ENCODE results near the gene ASB2. TPM values are rescaled to one million over a fixed set of nuclear protein-coding genes. Genes with fewer than 3 reads are reported as not detected.

ASB2 gene
- total RNA-seq, 4 donors from 2014 or later: 0.79 to 2.5 (median 0.95) TPM

DNA sequence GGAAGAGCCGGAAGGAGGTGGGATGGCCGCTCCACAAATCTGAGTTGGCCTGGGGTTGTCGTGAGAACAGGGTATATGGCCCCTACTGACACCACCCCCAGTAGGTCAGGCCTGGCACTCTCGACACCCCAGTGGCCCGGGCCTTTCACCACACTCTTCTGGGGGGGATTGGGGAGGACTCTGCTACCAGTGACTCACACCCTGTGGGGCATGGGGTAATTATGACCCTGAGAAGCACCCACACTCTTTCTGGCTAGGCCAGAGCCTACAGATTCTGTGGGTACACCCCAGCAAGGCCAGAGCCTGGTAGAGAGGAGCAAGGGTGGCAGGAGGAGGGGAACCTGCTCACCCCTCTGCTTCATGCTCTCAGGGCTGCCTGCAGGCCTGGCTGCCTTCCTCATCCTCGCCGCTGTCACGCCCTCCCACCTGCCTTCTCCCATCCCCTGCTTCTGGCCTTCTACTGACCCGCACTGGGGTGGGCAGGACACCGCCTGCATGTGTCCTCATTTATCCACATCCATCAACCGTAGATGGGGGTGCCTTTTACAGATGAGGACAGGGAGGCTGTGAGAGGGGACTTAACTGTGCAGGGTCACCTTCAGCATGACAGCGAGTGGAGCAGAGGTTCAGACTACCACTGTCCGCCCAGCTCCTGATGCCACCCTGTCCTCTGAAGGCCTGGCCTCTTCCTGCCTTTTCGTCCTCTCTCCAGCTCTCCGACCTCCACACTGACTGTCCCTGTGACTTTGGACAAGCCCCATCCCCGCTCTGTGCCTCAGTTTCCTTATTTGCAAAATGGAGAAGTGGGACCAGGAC, 18.4 kb downstream of the ASB2 start:
- Histone ChIP-seq H3K4me3 (no peak overlapping the region), H3K27me3 (no peaks in the 10 kb centered on the region), H3K9me3 (no peaks in the 10 kb centered on the region), H3K36me3 (no peaks in the 10 kb centered on the region), H3K27ac (no peak overlapping the region), H3K4me1 (peaks cover 10% of the 10 kb centered on the region)
- no peak for TF ChIP-seq EP300 (IDR thresholded peaks at IDR 0.05)
- no peak for TF ChIP-seq POLR2AphosphoS5 (IDR thresholded peaks at IDR 0.05)
- no peak for TF ChIP-seq POLR2A (IDR thresholded peaks at IDR 0.05)
- TF ChIP-seq, protein P1, sequence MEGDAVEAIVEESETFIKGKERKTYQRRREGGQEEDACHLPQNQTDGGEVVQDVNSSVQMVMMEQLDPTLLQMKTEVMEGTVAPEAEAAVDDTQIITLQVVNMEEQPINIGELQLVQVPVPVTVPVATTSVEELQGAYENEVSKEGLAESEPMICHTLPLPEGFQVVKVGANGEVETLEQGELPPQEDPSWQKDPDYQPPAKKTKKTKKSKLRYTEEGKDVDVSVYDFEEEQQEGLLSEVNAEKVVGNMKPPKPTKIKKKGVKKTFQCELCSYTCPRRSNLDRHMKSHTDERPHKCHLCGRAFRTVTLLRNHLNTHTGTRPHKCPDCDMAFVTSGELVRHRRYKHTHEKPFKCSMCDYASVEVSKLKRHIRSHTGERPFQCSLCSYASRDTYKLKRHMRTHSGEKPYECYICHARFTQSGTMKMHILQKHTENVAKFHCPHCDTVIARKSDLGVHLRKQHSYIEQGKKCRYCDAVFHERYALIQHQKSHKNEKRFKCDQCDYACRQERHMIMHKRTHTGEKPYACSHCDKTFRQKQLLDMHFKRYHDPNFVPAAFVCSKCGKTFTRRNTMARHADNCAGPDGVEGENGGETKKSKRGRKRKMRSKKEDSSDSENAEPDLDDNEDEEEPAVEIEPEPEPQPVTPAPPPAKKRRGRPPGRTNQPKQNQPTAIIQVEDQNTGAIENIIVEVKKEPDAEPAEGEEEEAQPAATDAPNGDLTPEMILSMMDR (IDR thresholded peaks at IDR 0.05): no peak
- WGBS: 95% methylated on average over 16 of the region's 16 CpGs
- DNase-seq (ENCODE audit: low spot score in 2 of 2): no peak

DNA sequence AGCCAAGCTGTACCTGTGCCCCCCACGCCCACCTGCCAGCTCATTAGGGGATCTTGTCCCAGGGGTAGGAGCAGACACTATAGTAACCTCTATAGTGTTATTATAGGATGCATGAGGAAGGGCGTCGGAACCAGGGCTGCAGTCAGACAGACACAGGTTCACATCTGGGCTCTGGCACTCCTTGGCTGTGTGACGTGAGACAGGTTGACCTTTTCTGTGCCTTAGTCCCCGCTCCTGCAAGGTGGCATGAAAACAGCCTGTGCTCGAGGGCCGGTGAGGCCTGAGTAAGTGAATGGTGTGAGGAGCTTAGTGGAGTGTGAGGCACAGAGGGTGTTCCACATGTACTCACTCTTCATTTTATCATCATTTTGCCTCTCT, 19.0 kb downstream of the ASB2 start:
- Histone ChIP-seq H3K36me3 (no peaks in the 10 kb centered on the region), H3K27me3 (no peaks in the 10 kb centered on the region), H3K27ac (no peak overlapping the region), H3K4me3 (no peak overlapping the region), H3K4me1 (peaks cover 8% of the 10 kb centered on the region), H3K9me3 (no peaks in the 10 kb centered on the region)
- TF ChIP-seq POLR2AphosphoS5 (IDR thresholded peaks at IDR 0.05): no peak
- no peak for TF ChIP-seq EP300 (IDR thresholded peaks at IDR 0.05)
- TF ChIP-seq, protein P1 (IDR thresholded peaks at IDR 0.05): no peak
- no peak for TF ChIP-seq POLR2A (IDR thresholded peaks at IDR 0.05)
- 92% methylated on average over 7 of the region's 7 CpGs for WGBS
- no peak for DNase-seq (ENCODE audit: low spot score in 2 of 2)

DNA sequence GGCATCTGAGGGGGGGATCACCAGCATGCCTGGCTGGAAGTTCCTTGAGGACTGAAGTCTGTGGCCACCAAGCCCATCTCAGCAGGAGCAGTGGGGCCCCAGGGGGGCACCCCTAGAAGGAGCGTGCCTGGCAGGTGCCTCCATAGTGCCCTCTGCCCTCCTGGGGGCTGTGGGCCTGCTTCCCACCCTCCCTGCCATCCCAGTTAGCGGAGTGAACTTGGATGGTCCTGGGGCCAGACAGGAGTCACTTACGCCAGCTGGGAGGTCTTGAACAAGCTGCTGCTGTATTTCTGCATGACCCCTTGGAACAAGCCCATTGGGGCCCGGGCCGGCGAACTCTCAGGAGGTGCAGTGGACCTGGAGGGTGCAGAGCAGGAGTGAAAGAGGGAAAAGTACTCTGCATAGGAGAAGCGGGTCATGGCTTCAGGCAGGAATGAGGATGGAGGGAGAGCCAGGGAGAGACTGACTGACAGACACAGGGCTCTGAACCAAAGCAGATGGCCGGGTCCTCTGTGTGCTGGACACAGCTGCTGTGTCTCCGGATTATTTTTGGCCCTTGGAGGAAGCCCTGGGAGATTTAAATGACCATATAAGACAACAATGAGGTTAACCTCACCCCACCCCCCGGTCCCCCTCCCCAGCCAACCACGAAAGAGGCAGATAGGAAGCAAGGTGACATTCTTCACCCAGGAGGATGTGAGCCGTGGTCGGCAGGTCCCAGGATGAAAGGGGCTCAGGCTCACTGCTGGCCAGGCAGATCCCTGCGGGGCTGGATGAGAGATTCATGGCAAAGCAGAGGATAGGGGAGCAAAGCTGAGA, 19.6 kb downstream of the ASB2 start:
- no peak for DNase-seq (ENCODE audit: low spot score in 2 of 2)
- Histone ChIP-seq H3K27ac (no peak overlapping the region), H3K4me1 (peaks cover 8% of the 10 kb centered on the region), H3K36me3 (no peaks in the 10 kb centered on the region), H3K4me3 (no peak overlapping the region), H3K27me3 (no peaks in the 10 kb centered on the region), H3K9me3 (no peaks in the 10 kb centered on the region)
- TF ChIP-seq, protein P1 (IDR thresholded peaks at IDR 0.05): no peak
- TF ChIP-seq POLR2A (IDR thresholded peaks at IDR 0.05) (no peak), POLR2AphosphoS5 (IDR thresholded peaks at IDR 0.05) (no peak), EP300 (IDR thresholded peaks at IDR 0.05) (no peak)
- WGBS: 81% methylated on average over 12 of the region's 14 CpGs

DNA sequence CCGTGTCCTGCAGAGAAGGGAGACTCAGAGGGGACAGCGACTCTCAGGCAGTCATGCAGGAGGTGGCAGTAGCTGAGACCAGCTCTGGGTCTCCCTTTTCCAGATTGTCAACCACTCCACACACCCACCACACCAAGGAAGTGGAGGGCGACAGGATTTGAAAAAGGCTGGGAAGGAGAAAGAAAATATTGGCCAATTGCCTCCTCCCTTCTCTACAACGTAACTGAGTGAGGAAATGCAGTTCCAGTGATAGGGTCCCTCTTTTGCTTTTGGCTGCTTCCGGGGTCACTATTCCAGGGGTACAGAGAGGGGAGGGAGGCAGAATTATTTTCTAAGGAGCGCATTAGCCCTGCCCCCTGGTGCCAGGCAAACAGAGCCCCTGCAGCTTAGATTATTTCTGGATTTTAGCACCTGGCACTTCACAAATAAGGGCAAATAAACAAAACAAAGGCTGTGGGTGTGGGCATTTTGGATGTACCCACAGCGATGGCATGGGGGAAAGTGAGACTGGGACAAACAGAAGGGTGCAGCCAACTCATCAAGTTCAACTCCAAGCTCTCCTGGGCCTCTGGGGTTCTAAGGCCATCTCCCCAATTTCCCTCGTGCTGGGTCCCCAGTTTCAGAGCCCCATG, 20.4 kb downstream of the ASB2 start:
- Histone ChIP-seq H3K9me3 (no peaks in the 10 kb centered on the region), H3K27me3 (no peaks in the 10 kb centered on the region), H3K4me3 (no peak overlapping the region), H3K27ac (no peak overlapping the region), H3K36me3 (no peaks in the 10 kb centered on the region), H3K4me1 (peaks cover 8% of the 10 kb centered on the region)
- WGBS: 53% methylated on average over 7 of the region's 8 CpGs
- TF ChIP-seq EP300 (IDR thresholded peaks at IDR 0.05): no peak
- TF ChIP-seq, protein P1 (IDR thresholded peaks at IDR 0.05): no peak
- no peak for DNase-seq (ENCODE audit: low spot score in 2 of 2)

Measured in suprapubic skin (tissue), 4 donors.